Tibial artery (tissue), 4 donors: ENCODE data around the gene ADAM19.

Experiments used
- DNase-seq, 2 donors: peaks; one replicate each; pipeline ENCODE4 v3.0.0-alpha.2; 2019
- H3K27ac ChIP-seq, 2 donors: fragments of 200-600 bp; sonication (generic) in 1 of 2; 1 replicate in 1 of 2; 2 replicates in 1 of 2; pipeline ENCODE4 v1.5.1; 2018 to 2019; ENCODE audit warnings: mild to moderate bottlenecking in 1 of 2
- H3K27me3 ChIP-seq, 2 donors: fragments of 200-600 bp; sonication (generic) in 1 of 2; one replicate each; pipeline versions ENCODE4 v1.5.1 to v1.6.0; 2016 to 2019
- H3K36me3 ChIP-seq, 3 donors: fragments of 200-600 bp; sonication (generic) in 2 of 3; one replicate each; pipeline ENCODE4 v1.5.1; 2016 to 2019; ENCODE audit warnings: mild to moderate bottlenecking in 2 of 3
- H3K4me1 ChIP-seq, 4 donors: fragments of 200-600 bp; sonication (generic) in 2 of 4; 1 replicate in 3 of 4; 2 replicates in 1 of 4; pipeline ENCODE4 v1.5.1; 2016 to 2019
- H3K4me3 ChIP-seq, 2 donors: fragments of 200-600 bp; sonication (generic) in 1 of 2; 1 replicate in 1 of 2; 2 replicates in 1 of 2; pipeline ENCODE4 v1.5.1; 2018 to 2019; ENCODE audit warnings: mild to moderate bottlenecking in 2 of 2
- H3K9me3 ChIP-seq, 3 donors: fragments of 200-600 bp; sonication (generic) in 1 of 3; one replicate each; pipeline ENCODE4 v1.5.1; 2016 to 2019
- intact Hi-C: fragments of 100-400 bp; cut with DNase I; formaldehyde crosslinking; loops from one replicate; pipeline ENCODE4 v1.15.0; 2023; ENCODE audit warnings: low total_unique reads
- TF ChIP-seq, protein P1 (sequence below), 2 experiments: fragments of 200-600 bp in 1 of 2; fragments of 450-650 bp in 1 of 2; IDR thresholded peaks; one replicate each; pipeline ENCODE4 v1.5.1; 2017 to 2019; ENCODE audit warnings: antibody characterized with exemption in 2 of 2, mild to moderate bottlenecking in 1 of 2, moderate library complexity in 1 of 2

Gene ADAM19

GRCh38 chr5:157509093-157509492 lies 66.5 kb downstream of the ADAM19 start:
- no peaks in the 10 kb centered on the region for H3K9me3 ChIP-seq
- no peak overlapping the region for H3K4me3 ChIP-seq
- peak overlapping the region in 1 of 2 donors; percentile 26 for H3K27ac ChIP-seq
- H3K4me1 ChIP-seq: peaks cover 3 to 30% (median 27%) of the 10 kb centered on the region in 4 donors
- peak in 1 of 2 donors; percentile 48 for DNase-seq
- intact Hi-C loops: loop anchor here (5.0 kb wide), 1 partner anchor 68 kb away; the partner anchor contains the start of gene ADAM19
- H3K36me3 ChIP-seq: peaks cover 15 to 36% (median 22%) of the 10 kb centered on the region in 3 donors
- H3K27me3 ChIP-seq: no peaks in the 10 kb centered on the region
- TF ChIP-seq, protein P1, sequence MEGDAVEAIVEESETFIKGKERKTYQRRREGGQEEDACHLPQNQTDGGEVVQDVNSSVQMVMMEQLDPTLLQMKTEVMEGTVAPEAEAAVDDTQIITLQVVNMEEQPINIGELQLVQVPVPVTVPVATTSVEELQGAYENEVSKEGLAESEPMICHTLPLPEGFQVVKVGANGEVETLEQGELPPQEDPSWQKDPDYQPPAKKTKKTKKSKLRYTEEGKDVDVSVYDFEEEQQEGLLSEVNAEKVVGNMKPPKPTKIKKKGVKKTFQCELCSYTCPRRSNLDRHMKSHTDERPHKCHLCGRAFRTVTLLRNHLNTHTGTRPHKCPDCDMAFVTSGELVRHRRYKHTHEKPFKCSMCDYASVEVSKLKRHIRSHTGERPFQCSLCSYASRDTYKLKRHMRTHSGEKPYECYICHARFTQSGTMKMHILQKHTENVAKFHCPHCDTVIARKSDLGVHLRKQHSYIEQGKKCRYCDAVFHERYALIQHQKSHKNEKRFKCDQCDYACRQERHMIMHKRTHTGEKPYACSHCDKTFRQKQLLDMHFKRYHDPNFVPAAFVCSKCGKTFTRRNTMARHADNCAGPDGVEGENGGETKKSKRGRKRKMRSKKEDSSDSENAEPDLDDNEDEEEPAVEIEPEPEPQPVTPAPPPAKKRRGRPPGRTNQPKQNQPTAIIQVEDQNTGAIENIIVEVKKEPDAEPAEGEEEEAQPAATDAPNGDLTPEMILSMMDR (IDR thresholded peaks at IDR 0.05): no peak

- H3K36me3 ChIP-seq: peaks cover 20 to 42% (median 32%) of the 10 kb centered on the region in 3 donors
- DNase-seq: peak in 1 of 2 donors; percentile 64
- H3K9me3 ChIP-seq: no peaks in the 10 kb centered on the region
- no peak overlapping the region for H3K27ac ChIP-seq
- TF ChIP-seq, protein P1 (IDR thresholded peaks at IDR 0.05): no peak
- no peak overlapping the region for H3K4me3 ChIP-seq
- H3K4me1 ChIP-seq: peaks cover 0 to 16% (median 13%) of the 10 kb centered on the region in 4 donors
- intact Hi-C loops: loop anchor here (5.0 kb wide), 1 partner anchor 70 kb away; the partner anchor contains the start of gene ADAM19
- H3K27me3 ChIP-seq: no peaks in the 10 kb centered on the region
These were observed 68.4 kb downstream of the ADAM19 start for GRCh38 chr5:157506981-157507780.

GRCh38 chr5:157506066-157506590 lies 69.4 kb downstream of the ADAM19 start:
- Histone ChIP-seq H3K27ac (no peak overlapping the region), H3K4me1 (peaks cover 0 to 5% (median 5%) of the 10 kb centered on the region in 4 donors), H3K4me3 (no peak overlapping the region), H3K27me3 (no peaks in the 10 kb centered on the region), H3K9me3 (no peaks in the 10 kb centered on the region), H3K36me3 (peaks cover 20 to 43% (median 43%) of the 10 kb centered on the region in 3 donors)
- intact Hi-C loops: loop anchor here (5.0 kb wide), 1 partner anchor 71 kb away; the partner anchor contains the start of gene ADAM19
- TF ChIP-seq, protein P1 (IDR thresholded peaks at IDR 0.05): no peak
- DNase-seq: no peak

DNA sequence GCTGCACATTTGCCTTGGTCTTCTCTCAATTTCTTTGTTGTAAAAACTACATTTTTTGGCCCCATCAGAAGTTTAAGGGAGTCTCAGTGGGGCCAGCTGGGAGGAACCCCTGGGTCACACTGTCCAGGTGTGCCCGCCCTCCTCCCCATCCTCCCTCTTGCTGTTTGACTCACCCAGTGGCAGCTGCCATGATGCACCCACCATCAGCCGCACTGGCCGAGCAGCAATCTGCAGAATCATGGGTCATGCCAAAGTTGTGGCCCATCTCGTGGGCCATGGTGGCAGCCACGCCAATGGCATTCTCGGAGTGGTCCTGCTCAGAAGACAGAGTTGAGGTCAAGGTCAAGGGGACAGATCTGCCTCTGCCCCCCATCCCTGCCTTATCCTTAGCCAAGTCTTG lies 70.1 kb downstream of the ADAM19 start:
- peaks cover 20 to 43% (median 43%) of the 10 kb centered on the region in 3 donors for H3K36me3 ChIP-seq
- no peaks in the 10 kb centered on the region for H3K4me1 ChIP-seq
- no peaks in the 10 kb centered on the region for H3K27me3 ChIP-seq
- no peak overlapping the region for H3K27ac ChIP-seq
- TF ChIP-seq, protein P1 (IDR thresholded peaks at IDR 0.05): no peak
- no peak for DNase-seq
- H3K4me3 ChIP-seq: no peak overlapping the region
- H3K9me3 ChIP-seq: no peaks in the 10 kb centered on the region
- intact Hi-C loops: loop anchor here (5.0 kb wide), 1 partner anchor 72 kb away; the partner anchor contains the start of gene ADAM19

DNA sequence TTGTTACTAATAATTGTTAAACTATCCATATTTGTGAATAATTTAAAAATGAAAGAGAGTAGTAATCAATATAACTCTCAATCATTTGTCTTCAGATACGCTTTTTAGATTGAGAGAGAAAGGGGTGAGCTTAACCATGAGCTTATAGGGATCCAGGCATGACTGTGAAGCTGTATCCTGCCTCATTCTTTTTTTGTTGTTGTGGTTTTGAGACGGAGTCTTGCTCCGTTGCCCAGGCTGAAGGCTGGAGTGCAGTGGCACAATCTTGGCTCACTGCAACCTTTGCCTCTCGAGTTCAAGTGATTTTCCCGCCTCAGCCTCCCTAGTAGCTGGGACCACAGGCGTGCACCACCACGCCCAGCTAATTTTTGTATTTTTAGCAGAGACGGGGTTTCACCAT lies 71.5 kb downstream of the ADAM19 start:
- Histone ChIP-seq H3K27ac (no peak overlapping the region), H3K4me3 (no peak overlapping the region), H3K4me1 (no peaks in the 10 kb centered on the region), H3K9me3 (no peaks in the 10 kb centered on the region), H3K27me3 (no peaks in the 10 kb centered on the region), H3K36me3 (peaks cover 20 to 47% (median 43%) of the 10 kb centered on the region in 3 donors)
- intact Hi-C loops: no loop called here
- TF ChIP-seq, protein P1 (IDR thresholded peaks at IDR 0.05): no peak
- DNase-seq: no peak
